ENCODE data around the gene PRUNE2.

The PRUNE2 gene

DNA sequence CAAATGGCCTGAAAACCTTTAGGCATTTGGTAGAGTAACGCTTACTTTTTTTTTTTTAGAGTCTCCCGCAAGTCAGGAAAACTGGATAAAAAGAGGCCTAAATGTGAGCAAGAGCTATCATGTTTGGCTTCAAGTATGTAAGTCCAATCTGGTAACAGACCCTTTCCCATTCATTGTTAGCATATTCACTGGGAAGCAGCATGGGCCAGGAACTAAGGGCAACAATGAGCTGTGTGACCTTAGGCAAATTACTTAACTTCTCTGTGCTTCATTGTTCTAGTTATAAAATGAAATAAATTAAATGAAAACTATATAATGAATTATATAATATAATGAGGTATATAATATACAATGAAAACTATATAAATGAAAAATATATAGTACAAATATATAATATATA lies 256.0 kb downstream of the PRUNE2 start:
- no peak for DNase-seq

DNA sequence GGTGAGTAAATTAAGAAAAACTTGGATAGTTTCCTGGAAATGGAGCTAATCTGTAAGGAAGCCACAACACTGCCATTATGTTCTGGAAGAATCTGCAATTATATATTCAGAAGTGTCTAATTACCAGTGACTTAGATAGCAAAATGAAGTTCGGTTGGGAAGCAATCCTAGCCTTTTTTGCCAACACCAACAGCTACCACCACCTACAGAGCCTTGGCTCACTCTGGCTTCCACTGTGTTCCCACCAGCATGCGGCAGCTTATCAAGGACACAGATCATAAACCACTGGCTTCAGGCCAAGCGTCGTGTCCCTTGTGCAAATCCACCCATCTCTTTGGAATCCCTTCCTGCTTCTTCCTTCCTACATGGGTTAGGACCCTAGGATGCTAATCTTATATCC lies 259.7 kb downstream of the PRUNE2 start:
- DNase-seq: no peak

DNA sequence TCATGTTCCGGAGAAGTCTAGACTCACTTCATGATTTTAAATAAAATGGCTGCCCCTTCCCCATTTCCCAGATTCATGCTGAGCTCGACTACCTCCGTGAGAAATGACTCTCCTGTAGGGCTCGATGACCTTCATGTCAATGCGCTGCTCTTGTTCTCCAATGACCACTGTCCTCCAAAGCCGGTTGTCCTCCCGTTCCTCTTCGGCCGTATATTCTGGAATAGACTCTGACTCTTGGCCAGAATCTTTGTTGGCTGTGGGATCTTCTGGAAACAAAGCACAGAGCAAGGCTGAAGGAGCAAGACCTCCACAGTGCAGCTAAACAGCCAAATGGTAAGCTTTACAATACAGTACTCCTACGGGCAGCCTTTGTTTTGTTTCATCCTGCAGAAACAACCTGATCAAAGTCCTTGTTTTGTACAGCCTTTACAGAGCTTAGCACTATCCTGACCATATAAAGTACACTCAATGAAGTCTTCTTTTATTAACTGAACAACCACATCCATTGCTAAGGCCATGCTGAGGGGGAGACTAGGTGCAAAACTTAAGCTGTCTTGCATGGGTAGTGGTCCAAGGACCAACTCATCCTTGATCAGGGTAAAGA lies 261.2 kb downstream of the PRUNE2 start:
- DNase-seq: no peak

DNA sequence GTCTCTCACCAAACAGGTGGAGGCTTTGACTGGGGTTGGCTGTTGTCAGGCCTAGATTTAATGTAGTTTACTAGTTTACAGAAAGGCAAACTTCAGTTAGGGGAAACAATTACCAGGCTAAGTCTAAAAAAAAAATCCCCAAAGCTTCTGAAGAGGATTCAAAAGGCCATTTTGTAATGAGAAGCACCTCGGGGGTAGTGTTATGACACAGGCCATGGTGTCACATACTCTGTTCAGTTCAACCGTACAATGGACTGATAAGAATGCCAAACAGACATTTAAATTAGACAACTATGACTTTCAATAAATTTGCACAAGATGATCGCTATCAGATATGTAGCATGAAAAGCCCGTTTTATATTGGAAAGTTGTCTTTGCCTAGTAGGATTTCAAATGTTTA lies 261.7 kb downstream of the PRUNE2 start:
- DNase-seq: no peak

DNA sequence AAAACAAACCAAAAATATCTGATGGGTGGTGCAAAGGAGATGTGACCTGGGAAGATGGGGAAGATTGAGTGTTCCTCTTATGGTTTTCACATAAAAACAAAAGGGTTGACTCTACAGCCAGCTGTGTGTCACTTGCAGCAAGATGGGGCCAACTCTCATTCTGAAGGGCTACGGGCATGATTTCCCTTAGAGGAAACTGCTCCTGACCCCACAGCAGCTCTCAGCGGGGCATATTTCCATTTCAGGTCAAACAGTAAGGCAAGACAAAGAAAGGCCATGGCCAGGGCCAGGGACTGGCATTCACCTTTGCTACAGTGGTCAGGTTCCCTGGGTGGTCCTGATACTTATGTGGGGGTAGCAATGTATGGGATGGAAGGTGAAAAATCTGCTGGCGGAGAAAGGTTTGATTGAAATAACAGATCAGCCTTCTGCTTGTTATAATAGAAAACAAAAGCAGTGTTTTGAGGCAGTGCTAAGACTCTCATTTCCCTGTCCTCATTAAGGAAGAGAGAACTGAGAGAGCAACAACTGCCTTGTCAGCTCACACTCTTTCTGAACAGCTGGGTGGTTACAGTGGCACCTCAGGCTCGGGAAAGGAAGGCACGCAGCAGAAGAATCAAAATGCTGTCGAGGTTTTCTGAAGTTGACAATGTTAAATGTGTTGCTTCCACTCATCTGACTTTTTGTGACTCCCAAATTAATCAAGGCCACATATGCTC lies 262.4 kb downstream of the PRUNE2 start:
- DNase-seq: no peak

DNA sequence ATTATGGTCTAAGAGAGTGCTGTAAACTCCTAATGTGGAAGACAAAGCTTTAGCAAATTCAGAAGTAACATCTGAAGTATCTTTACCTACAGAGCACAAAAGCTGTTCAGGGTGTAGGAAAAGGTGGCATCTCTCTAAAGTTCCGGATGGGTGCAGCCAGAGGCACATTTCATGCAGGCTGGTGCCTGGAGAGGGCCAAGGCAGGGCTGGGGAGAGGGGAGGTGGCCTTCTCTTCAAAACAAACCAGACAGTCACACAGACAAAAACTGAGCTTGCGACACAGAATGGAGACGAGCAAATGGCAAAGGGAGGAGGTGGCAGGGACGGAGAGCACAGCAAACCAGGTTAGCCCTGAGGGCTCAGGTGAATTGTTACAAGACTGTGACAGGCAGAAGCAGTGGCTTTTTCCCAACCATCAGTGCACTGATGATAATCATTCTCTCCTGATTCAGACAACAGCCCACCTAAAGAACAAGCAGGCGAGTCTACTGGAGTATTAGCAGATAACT lies 263.2 kb downstream of the PRUNE2 start:
- DNase-seq: no peak

DNA sequence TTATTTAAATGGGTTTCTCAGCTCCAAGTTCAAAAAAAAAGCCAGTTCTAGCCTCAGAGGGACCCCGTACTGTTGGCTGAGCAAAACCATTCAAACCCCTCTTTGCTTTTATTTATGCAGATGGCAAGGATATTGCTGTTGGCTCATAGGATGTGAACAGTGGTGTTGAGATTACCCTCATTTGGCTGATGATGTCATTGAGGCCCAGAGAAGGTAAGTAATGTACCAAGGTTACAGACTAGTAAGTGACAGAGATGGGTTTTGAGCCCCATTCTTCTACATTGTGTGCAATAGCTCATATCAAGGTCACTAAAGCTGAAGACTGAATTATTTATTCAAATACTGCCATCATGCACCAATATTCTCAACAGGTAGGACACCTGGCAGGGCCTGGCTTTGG lies 263.8 kb downstream of the PRUNE2 start:
- DNase-seq: no peak

DNA sequence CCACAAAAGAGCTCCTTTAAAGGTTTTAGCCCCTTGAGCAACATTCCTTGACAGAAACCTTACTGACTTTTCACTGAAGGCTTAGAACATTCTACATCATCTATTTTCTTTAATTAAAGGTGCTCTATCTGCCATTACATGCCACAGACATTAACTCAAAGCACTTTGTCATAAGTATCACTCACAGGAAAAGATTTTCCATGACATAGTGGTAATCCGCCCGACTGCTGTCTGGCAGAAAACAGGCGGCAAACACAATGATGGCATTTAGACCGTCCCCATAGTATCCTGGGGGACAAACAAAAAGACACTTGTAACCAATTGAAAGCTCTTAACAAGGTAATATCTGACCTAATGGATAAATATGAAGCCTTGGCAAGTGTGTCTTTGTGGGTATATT lies 267.9 kb downstream of the PRUNE2 start:
- no peak for DNase-seq

DNA sequence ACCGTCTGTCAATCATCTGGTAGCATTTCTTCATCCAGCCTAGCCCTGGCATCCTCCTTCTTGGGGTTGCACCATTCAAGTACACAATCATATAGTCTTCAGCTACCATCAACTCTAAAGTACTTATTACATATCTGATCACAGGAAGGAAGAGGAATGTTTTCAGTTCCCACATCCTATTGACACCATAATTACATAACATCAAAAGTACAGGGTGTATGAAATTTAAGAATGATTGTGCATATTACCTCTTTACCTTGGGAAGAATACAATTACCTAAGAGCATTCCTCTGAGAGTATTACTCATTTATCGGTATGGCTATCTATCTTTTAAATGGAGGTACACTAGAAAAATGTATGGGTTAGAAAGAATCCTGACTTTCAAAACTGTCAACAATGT lies 268.5 kb downstream of the PRUNE2 start:
- DNase-seq: no peak

DNA sequence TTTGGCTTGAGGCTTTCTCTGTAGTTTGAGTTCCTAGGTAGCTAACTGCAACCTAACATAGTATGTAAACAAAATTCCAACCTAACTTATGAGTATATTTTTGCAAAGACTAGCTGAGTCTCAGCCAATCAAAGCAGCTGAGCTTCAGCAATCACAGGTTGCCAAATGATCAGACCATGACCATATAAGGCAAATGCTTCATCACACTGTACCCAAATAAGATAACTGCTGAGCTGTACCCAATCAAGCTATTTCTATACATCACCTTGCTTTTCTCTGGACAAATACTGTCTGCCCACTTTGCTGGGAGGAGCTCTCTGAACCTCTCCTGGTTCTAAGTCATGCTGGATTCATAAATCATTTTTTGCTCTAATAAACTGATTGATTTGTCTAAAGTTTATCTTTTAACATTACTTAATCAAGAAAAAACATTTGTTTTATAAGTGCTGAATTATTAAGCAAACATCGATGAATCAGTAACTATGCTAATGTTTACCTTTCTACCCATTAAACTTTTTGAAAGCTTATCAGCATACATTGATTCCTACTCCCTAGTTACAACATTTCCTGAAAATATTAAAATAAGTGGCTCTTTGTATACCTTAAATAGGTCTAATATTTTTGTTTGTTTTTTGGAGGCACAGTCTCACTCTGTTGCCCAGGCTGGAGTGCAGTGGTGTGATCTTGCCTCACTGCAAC lies 271.4 kb downstream of the PRUNE2 start:
- no peak for DNase-seq

DNA sequence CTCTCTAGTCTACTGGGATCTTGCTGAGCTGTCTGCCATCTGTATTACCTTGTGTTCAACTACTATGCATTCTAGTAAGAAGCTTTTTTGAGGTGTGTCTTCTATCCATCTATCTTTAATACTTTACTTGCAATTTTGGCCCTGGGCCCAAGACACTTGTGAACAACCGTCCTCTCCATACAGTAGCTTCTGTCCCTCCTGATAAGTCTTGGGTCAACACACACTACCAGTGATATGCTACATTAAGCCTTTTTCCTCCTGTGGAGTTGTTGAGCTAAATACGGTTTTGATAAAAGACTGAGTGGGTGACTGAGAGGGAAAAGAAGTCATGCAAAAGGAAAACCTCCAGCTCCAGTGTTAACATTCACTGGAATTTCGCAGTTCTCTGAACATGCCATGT lies 275.0 kb downstream of the PRUNE2 start:
- no peak for DNase-seq

DNA sequence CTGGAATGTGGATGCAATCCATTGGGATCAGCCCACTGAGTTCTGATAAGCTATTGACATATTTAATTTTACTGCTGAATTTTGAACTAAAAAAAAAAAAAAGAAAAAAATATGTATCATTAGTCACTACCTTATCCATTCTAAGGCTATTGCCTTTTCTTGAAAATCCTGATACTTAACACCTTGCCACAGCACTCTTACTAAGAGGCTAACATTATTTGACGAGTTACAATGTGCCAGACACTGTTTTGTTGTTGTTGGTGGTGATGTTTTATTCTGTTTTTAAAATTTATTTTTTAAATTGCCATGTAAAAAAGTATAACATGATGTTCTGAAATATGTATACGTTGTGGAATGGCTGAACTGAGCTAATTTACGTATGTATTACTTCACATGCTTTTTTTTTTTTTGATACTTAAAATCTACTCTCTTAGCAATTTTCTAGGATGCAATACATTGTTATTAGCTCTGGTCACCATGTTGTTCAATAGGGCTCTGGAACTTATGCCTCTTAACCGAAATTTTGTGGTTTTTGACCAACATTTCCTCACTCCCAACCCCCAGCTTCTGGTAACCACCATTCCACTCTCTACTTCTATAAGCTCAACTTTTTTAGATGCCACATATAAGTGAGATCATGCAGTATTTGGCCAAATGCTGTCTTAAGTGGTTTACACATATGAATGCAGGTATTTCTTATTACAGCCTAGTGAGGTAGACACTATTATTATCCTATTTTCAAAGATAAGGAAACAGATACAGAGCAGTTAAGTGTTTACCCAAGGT lies 276.5 kb downstream of the PRUNE2 start:
- DNase-seq: no peak

DNA sequence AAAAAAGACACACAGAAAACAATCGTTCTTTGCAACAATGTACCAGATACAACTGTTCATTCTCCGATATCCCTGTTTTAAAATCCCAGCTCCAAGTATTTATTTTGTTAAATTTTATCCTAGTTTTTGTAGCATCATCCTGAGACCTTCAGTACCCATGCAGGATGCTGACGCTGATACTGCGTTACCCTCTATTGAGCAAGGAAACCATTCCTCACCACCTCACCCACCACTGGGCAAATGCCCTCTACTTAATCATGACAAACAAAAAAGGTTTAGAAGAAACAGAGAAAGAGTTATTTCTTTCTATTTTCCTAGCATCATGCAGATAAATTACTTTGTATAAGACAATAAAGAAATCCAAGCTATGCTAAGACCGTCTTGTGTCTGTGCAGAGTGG lies 277.8 kb downstream of the PRUNE2 start:
- DNase-seq: no peak

DNA sequence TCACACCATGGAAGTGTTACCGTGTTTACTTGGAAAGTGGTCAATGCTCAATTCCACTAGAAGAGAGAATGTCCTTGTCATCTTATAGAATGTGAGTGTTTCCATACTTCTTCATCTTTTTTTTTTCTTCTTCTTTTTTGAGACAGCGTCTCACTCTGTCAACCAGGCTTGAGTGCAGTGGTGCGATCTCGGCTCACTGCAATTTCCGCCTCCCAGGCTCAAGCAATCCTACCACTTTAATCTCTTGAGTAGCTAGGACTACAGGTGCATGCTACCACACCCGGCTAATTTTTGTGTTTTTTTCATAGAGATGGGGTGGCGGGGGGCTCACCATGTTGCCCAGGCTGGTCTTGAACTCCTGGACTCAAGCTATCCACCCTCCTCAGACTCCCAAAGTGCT lies 278.9 kb downstream of the PRUNE2 start:
- DNase-seq: no peak

DNA sequence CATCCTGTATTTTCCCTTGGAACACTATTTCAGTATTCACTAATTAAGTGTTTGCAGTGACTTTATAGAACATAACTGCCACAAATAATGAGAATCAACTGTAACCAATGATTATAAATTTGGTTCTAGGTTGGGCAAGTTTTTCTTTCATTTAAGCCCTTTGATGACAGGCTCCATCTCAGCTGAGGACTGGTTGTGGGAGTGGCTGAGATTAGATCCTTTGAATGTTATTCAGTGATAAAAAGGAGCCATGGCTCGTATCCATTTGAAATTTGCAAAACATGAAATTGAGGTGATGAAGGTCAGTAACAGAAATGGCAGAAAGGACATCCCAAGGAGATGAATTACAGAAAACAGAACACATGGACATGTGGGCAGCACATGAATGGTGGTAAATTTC lies 279.8 kb downstream of the PRUNE2 start:
- no peak for DNase-seq

DNA sequence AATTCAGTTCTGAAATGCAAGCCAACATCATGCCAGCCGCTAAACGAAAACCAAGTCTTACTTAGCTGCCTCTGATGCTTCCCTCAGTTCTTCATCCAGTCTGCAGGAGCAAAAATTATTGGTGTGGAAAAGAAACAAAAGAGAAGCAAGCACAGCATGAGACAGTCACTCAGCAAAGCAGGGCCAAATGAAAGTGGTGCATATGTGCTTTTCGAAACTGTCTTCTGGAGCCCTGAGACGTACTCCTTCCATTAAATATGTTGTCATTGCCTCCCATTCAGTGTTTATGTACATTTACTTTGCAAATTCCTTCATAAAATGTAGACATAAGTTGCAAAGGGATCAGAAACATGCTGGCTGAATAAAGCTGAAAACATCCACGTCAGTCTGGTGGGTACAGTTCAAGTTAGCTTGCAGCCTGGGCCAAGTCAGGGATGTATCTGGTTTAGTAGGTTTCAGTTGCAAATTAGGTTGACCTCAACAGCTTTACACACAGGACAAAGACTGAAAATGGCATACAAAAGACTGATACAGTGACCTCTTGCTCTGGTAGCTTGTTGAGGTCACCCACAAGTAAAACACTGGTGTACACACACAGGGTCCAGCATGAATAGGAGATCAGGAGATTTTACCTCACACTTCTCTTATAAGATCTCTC lies 281.4 kb downstream of the PRUNE2 start:
- no peak for DNase-seq

DNA sequence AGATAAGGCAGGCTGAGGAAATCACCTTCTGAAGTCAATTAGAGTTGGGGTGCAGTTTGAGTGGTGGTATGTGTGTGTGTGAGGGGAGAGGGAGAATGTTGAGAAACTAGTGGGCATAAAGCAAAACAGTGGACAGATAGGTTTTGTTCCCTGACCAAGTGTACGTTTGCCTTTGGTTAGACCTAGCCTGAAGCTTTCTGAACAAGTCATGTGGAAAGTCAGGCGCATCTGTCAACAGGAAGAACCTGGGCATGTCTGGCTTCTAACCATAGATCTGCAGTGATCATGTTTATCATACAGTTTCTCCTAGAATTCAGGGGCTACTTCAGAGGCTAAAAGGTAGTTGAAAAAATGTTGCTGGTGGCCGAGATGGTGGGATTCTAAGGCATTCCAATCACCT lies 284.9 kb downstream of the PRUNE2 start:
- DNase-seq: no peak

DNA sequence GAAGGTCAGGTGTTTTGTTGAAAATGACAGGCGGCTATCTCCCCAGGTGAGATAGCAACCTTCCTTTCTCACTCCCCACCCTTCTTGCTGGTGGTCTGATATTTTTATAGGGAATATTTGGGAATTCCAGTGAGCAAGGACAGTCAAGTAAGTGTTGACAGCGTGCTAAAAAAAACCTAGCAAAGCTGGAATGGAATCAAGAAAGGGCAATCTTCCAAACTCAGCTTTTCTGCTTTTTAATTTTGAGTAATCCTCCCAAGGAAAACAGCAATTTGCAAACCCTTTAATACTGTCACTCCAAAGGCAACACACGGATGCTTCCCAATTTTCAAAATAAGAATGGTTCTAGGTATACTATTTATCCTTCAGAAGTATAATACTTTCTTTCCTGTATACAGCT lies 285.3 kb downstream of the PRUNE2 start:
- no peak for DNase-seq

DNA sequence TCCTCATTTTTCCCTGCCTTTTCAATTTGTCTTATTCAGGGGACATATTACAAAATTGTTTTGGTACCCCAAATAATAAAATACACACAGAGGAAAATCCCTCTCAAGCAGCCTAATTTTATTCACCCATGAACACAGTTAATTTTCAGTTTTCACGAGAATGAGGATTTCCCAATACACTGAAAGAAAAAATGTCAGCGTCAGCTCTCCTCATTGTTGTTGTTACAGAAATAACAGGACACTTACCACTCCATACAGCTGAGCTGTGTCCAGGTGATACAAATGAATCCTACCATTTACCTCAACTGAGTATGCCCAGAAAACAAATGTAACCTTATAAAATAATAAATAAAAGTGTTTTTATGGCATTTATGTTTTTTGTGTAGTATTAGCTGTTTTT lies 286.3 kb downstream of the PRUNE2 start:
- no peak for DNase-seq

DNA sequence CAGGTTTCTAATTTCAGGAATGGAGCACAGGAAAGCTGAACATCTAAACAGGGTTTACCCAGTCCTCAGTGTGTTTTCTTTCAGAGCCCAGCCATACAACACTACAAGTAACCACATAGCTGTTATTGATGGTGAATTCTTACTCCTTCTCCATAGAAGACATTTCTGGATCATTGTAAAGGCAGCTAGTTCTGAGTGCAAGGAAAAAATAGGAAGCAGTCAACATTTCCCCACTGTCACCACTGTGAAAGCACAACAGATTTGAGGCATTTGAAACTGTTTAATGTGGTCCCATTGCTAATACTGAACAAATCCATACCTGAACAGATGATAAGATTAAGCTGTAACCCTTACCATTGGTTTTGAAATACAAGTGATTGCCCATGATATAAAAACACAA lies 286.7 kb downstream of the PRUNE2 start:
- no peak for DNase-seq

DNA sequence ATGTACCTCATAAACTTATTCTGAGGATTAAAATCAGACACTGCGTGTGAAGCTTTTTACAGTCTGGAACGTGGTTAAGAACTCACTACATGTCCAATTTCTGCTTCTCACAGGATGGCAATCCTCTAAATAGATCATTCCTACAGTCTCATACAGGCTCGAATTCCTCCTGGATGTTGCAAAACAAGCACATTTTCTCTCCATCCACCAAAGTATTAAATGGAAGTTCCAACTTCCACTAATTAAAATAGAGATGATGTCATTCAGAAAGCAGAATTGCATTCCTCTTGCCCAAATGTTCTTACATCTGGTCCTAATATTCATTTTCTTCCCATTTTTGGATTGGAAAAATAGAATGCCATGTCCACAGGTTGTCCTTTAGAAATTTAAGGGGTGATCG lies 287.2 kb downstream of the PRUNE2 start:
- DNase-seq: no peak

DNA sequence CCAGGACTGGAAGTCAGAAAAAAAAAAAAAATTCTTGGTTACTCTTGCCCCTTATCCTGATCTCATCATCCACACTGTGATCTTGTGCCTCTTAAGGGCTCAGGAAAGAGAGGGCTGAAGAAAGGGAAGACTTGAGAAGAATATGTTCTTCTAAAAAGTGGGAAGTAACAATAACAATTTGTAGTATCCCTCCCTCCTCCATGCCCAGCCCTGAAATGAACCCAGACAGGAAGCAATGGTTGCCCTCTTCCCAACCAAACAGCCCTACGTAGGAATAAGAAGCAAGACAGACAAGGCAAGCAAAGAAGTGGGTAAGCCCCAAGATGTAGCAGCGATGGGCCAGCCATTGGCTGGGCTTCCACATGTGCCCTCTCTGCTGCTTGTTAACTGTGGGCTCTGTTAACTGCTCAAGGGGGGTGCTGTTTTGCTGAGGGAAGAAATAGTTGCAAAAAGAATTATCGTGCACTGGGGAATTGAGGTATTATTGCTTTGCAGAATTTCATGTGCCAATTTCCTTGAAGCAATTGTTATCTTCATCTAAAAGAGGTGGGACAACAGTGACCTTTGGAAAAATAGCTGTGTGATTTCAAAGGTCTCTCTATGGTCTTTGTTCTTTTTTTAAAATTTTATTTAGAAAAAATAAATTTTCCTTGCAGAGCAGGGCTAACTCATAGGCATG lies 288.3 kb downstream of the PRUNE2 start:
- DNase-seq: no peak
